Fibroblast of skin of left quadriceps (primary cell): ENCODE data around the gene POLR2J2.
"Not testable (repeated sequence)": the region's sequence is repeated elsewhere in the genome, so short reads cannot be mapped to it uniquely, and the experiment has no call there.

ENCODE experiments used
- DNase-seq, 2 experiments: peaks; one replicate each; pipeline ENCODE4 v3.0.0-alpha.2; 2013; ENCODE audit warnings: low read depth in 2 of 2

Gene POLR2J2

GRCh38 chr7:102671166-102671955 lies at the start of gene POLR2J2:
Gene POLR2J2, minus strand, starts transcription at chr7:102671663. Its CDS starts 62 bp downstream, at chr7:102671601.
- DNase-seq = not testable (repeated sequence)

GRCh38 chr7:102718491-102718890 lies 47.0 kb upstream of the POLR2J2 start:
- DNase-seq = peak in 1 of 2 experiments; percentile 16

GRCh38 chr7:102715718-102716117 lies 44.3 kb upstream of the POLR2J2 start:
- not testable (repeated sequence) for DNase-seq

GRCh38 chr7:102714774-102715522 lies 43.5 kb upstream of the POLR2J2 start:
- DNase-seq = not testable (repeated sequence)

GRCh38 chr7:102713691-102714080 lies 42.2 kb upstream of the POLR2J2 start:
- DNase-seq = not testable (repeated sequence)

- DNase-seq = not testable (repeated sequence)
Measured at GRCh38 chr7:102713011-102713690, 41.7 kb upstream of the POLR2J2 start.

- not testable (repeated sequence) for DNase-seq
Measured at GRCh38 chr7:102698962-102699750, 27.7 kb upstream of the POLR2J2 start.

- not testable (repeated sequence) for DNase-seq
Measured at GRCh38 chr7:102697642-102698512, 26.4 kb upstream of the POLR2J2 start.

- DNase-seq = not testable (repeated sequence)
Measured at GRCh38 chr7:102696009-102696408, 24.5 kb upstream of the POLR2J2 start.

- not testable (repeated sequence) for DNase-seq
Measured at GRCh38 chr7:102695033-102695552, 23.6 kb upstream of the POLR2J2 start.

- not testable (repeated sequence) for DNase-seq
Measured at GRCh38 chr7:102694008-102694407, 22.5 kb upstream of the POLR2J2 start.

GRCh38 chr7:102690602-102691001 lies 19.1 kb upstream of the POLR2J2 start:
- DNase-seq = not testable (repeated sequence)

GRCh38 chr7:102689436-102690282 lies 18.2 kb upstream of the POLR2J2 start:
- not testable (repeated sequence) for DNase-seq

GRCh38 chr7:102688299-102689036 lies 17.0 kb upstream of the POLR2J2 start:
- not testable (repeated sequence) for DNase-seq

GRCh38 chr7:102682560-102682959 lies 11.1 kb upstream of the POLR2J2 start:
- DNase-seq = not testable (repeated sequence)

- DNase-seq = not testable (repeated sequence)
Measured at GRCh38 chr7:102680780-102681179, 9.3 kb upstream of the POLR2J2 start.

- DNase-seq = not testable (repeated sequence)
Measured at GRCh38 chr7:102675545-102675944, 4.1 kb upstream of the POLR2J2 start.

GRCh38 chr7:102673447-102674067 lies 2.1 kb upstream of the POLR2J2 start:
- DNase-seq = not testable (repeated sequence)
